SK-N-SH (cell line): Measurements from ENCODE around the gene KCNK4. TPM values are rescaled to one million over a fixed set of nuclear protein-coding genes. Genes with fewer than 3 reads are reported as not detected.

Experiments used
- CTCF ChIA-PET: fragments of 300-600, 350-600 bp; formaldehyde crosslinking; extraction: SDS; loops from one replicate; lab custom pipeline; 2021; lab: Yijun Ruan, JAX
- POLR2A ChIA-PET: fragments of 350-600 bp; sonication (Branson Sonifier 250); formaldehyde crosslinking; extraction: SDS; loops from one replicate; lab custom pipeline; 2020; ENCODE audit warnings: antibody characterized with exemption, inconsistent platforms; lab: Yijun Ruan, JAX
- DNase-seq: peaks from one replicate; pipeline ENCODE4 v3.0.0; 2012
- H2AFZ ChIP-seq: fragments of 200-600 bp; sonication (generic); 2 replicates; pipeline ENCODE4 v1.8.1; 2016; ENCODE audit warnings: antibody characterized with exemption, mild to moderate bottlenecking, low read depth
- H3F3A ChIP-seq: fragments of 200-600 bp; sonication (generic); replicated peaks from 2 replicates; pipeline ENCODE3; 2016; ENCODE audit warnings: antibody characterized with exemption, mild to moderate bottlenecking; ENCODE audit not compliant: insufficient read depth
- H3K27ac ChIP-seq, 2 experiments: fragments of 200-500 bp in 1 of 2; fragments of 200-600 bp in 1 of 2; sonication (Bioruptor generic) in 1 of 2; sonication (generic), shearing (Covaris generic) in 1 of 2; 2 replicates each; pipeline versions ENCODE4 v1.5.1 to v1.6.1; 2014 to 2016; ENCODE audit warnings: low read depth in 2 of 2, inconsistent platforms in 1 of 2, low read length in 1 of 2, mild to moderate bottlenecking in 1 of 2, mixed read lengths in 1 of 2
- H3K27me3 ChIP-seq: fragments of 200-600 bp; sonication (generic), shearing (Covaris generic); 2 replicates; pipeline ENCODE4 v1.6.1; 2016; ENCODE audit warnings: mixed run types; ENCODE audit not compliant: insufficient read depth
- H3K36me3 ChIP-seq, 2 experiments: fragments of 200-500 bp in 1 of 2; fragments of 200-600 bp in 1 of 2; sonication (Bioruptor generic) in 1 of 2; sonication (generic) in 1 of 2; replicated peaks in 1 of 2; 2 replicates each; pipeline versions ENCODE3 to v1.5.1; 2014 to 2016; ENCODE audit warnings: low read length in 1 of 2, mild to moderate bottlenecking in 1 of 2; ENCODE audit not compliant: insufficient read depth in 2 of 2, control insufficient read depth in 1 of 2
- H3K4me1 ChIP-seq, 2 experiments: fragments of 200-500 bp in 1 of 2; fragments of 200-600 bp in 1 of 2; sonication (Bioruptor generic) in 1 of 2; sonication (generic), shearing (Covaris generic) in 1 of 2; 2 replicates each; pipeline versions ENCODE4 v1.5.1 to v1.6.1; 2014 to 2016; ENCODE audit warnings: low read depth in 1 of 2, low read length in 1 of 2, mixed run types in 1 of 2; ENCODE audit not compliant: insufficient read depth in 2 of 2, control insufficient read depth in 1 of 2
- H3K4me2 ChIP-seq: fragments of 200-600 bp; sonication (generic), shearing (Covaris generic); 2 replicates; pipeline ENCODE4 v1.6.1; 2017; ENCODE audit warnings: mixed run types
- H3K4me3 ChIP-seq, 2 experiments: fragments of 200-500 bp in 1 of 2; fragments of 200-600 bp in 1 of 2; sonication (Bioruptor generic) in 1 of 2; sonication (generic), shearing (Covaris generic) in 1 of 2; 2 replicates each; pipeline versions ENCODE4 v1.5.1 to v1.8.1; 2014 to 2016; ENCODE audit warnings: low read depth in 2 of 2, inconsistent platforms in 1 of 2, low read length in 1 of 2, mild to moderate bottlenecking in 1 of 2, mixed read lengths in 1 of 2, moderate library complexity in 1 of 2
- H3K79me2 ChIP-seq: fragments of 200-600 bp; sonication (generic); 2 replicates; pipeline ENCODE4 v1.8.1; 2017; ENCODE audit warnings: mild to moderate bottlenecking; ENCODE audit not compliant: insufficient read depth
- H3K9ac ChIP-seq: fragments of 200-600 bp; sonication (generic); 2 replicates; pipeline ENCODE4 v1.6.1; 2017; ENCODE audit warnings: mixed run types
- H3K9me2 ChIP-seq: fragments of 200-600 bp; sonication (generic); 2 replicates; pipeline ENCODE4 v1.6.1; 2017; ENCODE audit warnings: mixed run types
- H3K9me3 ChIP-seq: fragments of 200-600 bp; sonication (generic); 2 replicates; pipeline ENCODE4 v1.6.1; 2017; ENCODE audit warnings: mixed run types, mild to moderate bottlenecking, moderate library complexity
- H4K20me1 ChIP-seq: fragments of 200-600 bp; sonication (generic); 2 replicates; pipeline ENCODE4 v1.6.1; 2017; ENCODE audit warnings: mild to moderate bottlenecking, mixed run types; ENCODE audit not compliant: insufficient read depth
- CHD2 ChIP-seq: fragments of 150-350 bp; IDR thresholded peaks from 2 replicates; pipeline ENCODE4 v1.6.1; 2018; ENCODE audit warnings: low read length; ENCODE audit not compliant: partially characterized antibody
- ELF1 ChIP-seq: IDR thresholded peaks from 2 replicates; pipeline ENCODE4 v1.4.0; 2012
- FOSL2 ChIP-seq: IDR thresholded peaks from 2 replicates; pipeline ENCODE4 v1.4.0; 2012; ENCODE audit warnings: low read depth, mild to moderate bottlenecking, moderate library complexity, borderline replicate concordance
- FOXM1 ChIP-seq: IDR thresholded peaks from 2 replicates; pipeline ENCODE4 v1.4.0; 2012; ENCODE audit warnings: low read depth, mild to moderate bottlenecking
- GABPA ChIP-seq: IDR thresholded peaks from 2 replicates; pipeline ENCODE4 v1.4.0; 2012; ENCODE audit warnings: low read depth, mild to moderate bottlenecking
- SMC3 ChIP-seq: IDR thresholded peaks from 2 replicates; pipeline ENCODE4 v1.6.1; 2012; ENCODE audit warnings: low read depth, low read length, improper control_type of control experiment
- TAF1 ChIP-seq: IDR thresholded peaks from 2 replicates; pipeline ENCODE4 v1.6.1; 2012; ENCODE audit warnings: low read depth, mild to moderate bottlenecking, low read length, moderate library complexity, borderline replicate concordance
- TCF12 ChIP-seq: IDR thresholded peaks from 2 replicates; pipeline ENCODE4 v1.4.0; 2012
- WGBS: methylation state at CpG from one replicate; pipeline ENCODE4 v1.1.6; 2017; ENCODE audit warnings: low lambda C conversion rate; 5-methylcytosine and 5-hydroxymethylcytosine counted together
- polyA plus RNA-seq, 3 experiments: library from polyadenylated mRNA; depleted of rRNA; stranded (reverse); fragments of >200 nt; gene quantifications; 2 replicates each; pipeline ENCODE4 v1.2.3, GENCODE V29; 2012
- TF ChIP-seq, protein P1 (sequence below): fragments of 200-600 bp; sonication (generic); IDR thresholded peaks from 2 replicates; pipeline ENCODE4 v1.6.1; 2017; ENCODE audit warnings: antibody characterized with exemption, mild to moderate bottlenecking, moderate library complexity
- TF ChIP-seq, protein P2 (sequence below): IDR thresholded peaks from 2 replicates; pipeline ENCODE4 v1.4.0; 2012; ENCODE audit warnings: low read depth

The KCNK4 gene
- polyA plus RNA-seq, 1 of the 3 experiments (the other 2 are of a cell fraction) = 0.16 TPM

DNA sequence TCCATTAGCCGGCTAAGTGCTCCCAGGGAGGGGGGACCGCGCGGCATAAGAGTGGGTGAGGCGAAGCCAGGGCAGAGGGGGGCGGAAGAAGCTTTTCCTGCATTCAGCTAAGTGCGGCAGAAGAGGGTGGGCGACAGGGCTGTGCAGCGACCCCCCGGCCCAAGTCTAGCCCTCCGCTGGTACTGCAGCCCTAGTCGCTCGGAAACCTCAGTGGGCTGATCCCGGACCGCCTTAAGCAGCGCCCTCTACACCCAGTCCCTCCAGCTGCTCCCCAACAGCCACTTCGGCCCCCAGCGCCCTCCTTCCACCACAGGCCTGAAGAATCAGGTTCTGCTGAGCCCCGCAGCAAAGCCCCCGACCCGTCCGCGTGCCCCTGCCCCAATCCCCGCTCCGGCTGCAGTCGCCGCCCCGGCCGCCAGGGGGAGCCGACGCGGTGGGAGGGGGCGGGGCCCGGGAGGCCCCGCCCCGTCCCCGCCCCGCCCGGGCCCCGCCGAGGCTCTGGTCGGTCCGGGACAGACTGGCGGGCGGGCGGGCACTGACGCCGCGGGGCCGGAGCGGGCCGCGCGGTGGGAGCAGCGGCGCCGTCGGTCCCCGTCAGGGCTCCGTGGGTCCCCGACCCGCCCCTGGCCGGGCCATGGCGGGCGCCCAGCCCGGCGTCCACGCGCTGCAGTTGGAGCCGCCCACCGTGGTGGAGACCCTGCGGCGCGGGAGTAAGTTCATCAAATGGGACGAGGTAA, 39.9 kb upstream of the KCNK4 start, which contains the start of gene PLCB3:
Gene PLCB3 (plus strand): TSS at position 515 of the 737 bp plus-strand sequence. CDS start 120 bp downstream, at position 635.
- Histone ChIP-seq H3K4me3 (peak within 1 kb of the TSS; percentile 88 to 90), H3K27me3 (no peaks in the 10 kb centered on the region), H3K4me2 (peak within 1 kb of the TSS; percentile 96), H3K9me2 (no peaks in the 10 kb centered on the region), H2AFZ (peak within 1 kb of the TSS; percentile 51; the same call in 1 of the 2 replicates), H3K36me3 (peaks cover 4 to 18% of the 10 kb centered on the region in 2 experiments), H3K27ac (peak within 1 kb of the TSS; percentile 32 to 81), H3K4me1 (peaks cover 10 to 32% of the 10 kb centered on the region in 2 experiments; a peak in 2 of 4 replicates), H4K20me1 (peaks cover 14% of the 10 kb centered on the region), H3K9ac (peak within 1 kb of the TSS; percentile 82), H3F3A (peaks cover 8% of the 10 kb centered on the region), H3K79me2 (peaks cover 32% of the 10 kb centered on the region), H3K9me3 (no peaks in the 10 kb centered on the region)
- peak; percentile 96 for DNase-seq
- ChIA-PET POLR2A (interaction anchor here (1.2 to 12.4 kb wide), 3 partner anchors 9 to 19 kb away, joined by 4 to 112 read pairs (median 34); no protein-coding TSS in a partner anchor), CTCF (interaction anchor here (0.6 to 4.6 kb wide), 24 partner anchors 9 to 859 kb away, joined by 3 to 119 read pairs (median 6); partner anchors contain the start of genes BAD, COX8A, ESRRA and FKBP2)
- TF ChIP-seq FOXM1 (no peak), GABPA (no peak), SMC3 (peak; percentile 17), TAF1 (no peak)
- TF ChIP-seq, protein P1, sequence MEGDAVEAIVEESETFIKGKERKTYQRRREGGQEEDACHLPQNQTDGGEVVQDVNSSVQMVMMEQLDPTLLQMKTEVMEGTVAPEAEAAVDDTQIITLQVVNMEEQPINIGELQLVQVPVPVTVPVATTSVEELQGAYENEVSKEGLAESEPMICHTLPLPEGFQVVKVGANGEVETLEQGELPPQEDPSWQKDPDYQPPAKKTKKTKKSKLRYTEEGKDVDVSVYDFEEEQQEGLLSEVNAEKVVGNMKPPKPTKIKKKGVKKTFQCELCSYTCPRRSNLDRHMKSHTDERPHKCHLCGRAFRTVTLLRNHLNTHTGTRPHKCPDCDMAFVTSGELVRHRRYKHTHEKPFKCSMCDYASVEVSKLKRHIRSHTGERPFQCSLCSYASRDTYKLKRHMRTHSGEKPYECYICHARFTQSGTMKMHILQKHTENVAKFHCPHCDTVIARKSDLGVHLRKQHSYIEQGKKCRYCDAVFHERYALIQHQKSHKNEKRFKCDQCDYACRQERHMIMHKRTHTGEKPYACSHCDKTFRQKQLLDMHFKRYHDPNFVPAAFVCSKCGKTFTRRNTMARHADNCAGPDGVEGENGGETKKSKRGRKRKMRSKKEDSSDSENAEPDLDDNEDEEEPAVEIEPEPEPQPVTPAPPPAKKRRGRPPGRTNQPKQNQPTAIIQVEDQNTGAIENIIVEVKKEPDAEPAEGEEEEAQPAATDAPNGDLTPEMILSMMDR = peak; percentile 68
- 0% methylated on average over 4 of the region's 75 CpGs for WGBS

DNA sequence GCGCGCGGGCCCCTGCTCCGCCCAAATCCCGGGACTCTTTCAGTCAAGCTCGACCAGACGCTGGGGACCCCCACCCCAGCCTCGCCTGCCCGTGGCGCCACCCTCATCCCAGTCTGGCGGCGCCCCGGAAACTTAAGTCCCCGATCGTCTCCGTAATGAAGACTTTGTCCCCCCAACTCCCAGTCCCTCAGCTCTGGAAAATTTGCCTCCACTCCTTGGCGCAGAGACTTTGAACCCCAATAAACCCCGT, 39.4 kb upstream of the KCNK4 start:
- Histone ChIP-seq H3K9me3 (no peaks in the 10 kb centered on the region), H3K79me2 (peaks cover 30% of the 10 kb centered on the region), H3K9me2 (no peaks in the 10 kb centered on the region), H3K9ac (peak overlapping the region; percentile 82), H3K27ac (peak overlapping the region; percentile 32 to 70), H3K4me3 (peak overlapping the region; percentile 88 to 90), H2AFZ (0 out of 2 replicates have a peak overlapping the region, but pooled peaks have one; percentile 51), H3K27me3 (no peaks in the 10 kb centered on the region), H3F3A (peaks cover 8% of the 10 kb centered on the region), H3K36me3 (peaks cover 9 to 23% of the 10 kb centered on the region in 2 experiments), H3K4me2 (peak overlapping the region; percentile 96), H3K4me1 (peaks cover 10 to 32% of the 10 kb centered on the region in 2 experiments; a peak in 2 of 4 replicates), H4K20me1 (peaks cover 14% of the 10 kb centered on the region)
- 8% methylated on average over 6 of the region's 18 CpGs for WGBS
- no peak for DNase-seq
- TF ChIP-seq, protein P2, sequence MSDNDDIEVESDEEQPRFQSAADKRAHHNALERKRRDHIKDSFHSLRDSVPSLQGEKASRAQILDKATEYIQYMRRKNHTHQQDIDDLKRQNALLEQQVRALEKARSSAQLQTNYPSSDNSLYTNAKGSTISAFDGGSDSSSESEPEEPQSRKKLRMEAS = 0 out of 2 replicates have a peak, but pooled peaks have one; percentile 27
- no peak for TF ChIP-seq FOSL2
- TF ChIP-seq FOXM1 = no peak
- no peak for TF ChIP-seq TCF12
- TF ChIP-seq CHD2 = no peak
- no peak for TF ChIP-seq ELF1
- no peak for TF ChIP-seq SMC3
- POLR2A ChIA-PET = interaction anchor here (0.5 to 12.4 kb wide), 5 partner anchors 8 to 59 kb away, joined by 3 to 112 read pairs (median 4); no protein-coding TSS in a partner anchor
- CTCF ChIA-PET = interaction anchor here (0.6 to 4.6 kb wide), 22 partner anchors 9 to 1459 kb away, joined by 3 to 119 read pairs (median 6); partner anchors contain the start of genes BAD, COX8A, ESRRA and FKBP2
